Effector memory CD4-positive, alpha-beta T cell (primary cell): ENCODE data around the gene COQ8A.

Experiments used
- DNase-seq, 3 donors: peaks; one replicate each; pipeline ENCODE4 v3.0.0-alpha.2; 2020
- H3K27ac ChIP-seq: 2 replicates; pipeline ENCODE4 v1.7.0; 2013; ENCODE audit warnings: mild to moderate bottlenecking, low read length, moderate library complexity; ENCODE audit not compliant: insufficient read depth, poor library complexity, severe bottlenecking
- H3K27me3 ChIP-seq: replicated peaks from 2 replicates; pipeline ENCODE4 v1.7.0; 2013; ENCODE audit warnings: mild to moderate bottlenecking, low read length; ENCODE audit not compliant: insufficient read depth, control insufficient read depth, poor library complexity, severe bottlenecking
- H3K36me3 ChIP-seq: 2 replicates; pipeline ENCODE4 v1.7.0; 2013; ENCODE audit warnings: mild to moderate bottlenecking, low read length, moderate library complexity; ENCODE audit not compliant: control insufficient read depth, insufficient read depth
- H3K4me1 ChIP-seq: 2 replicates; pipeline ENCODE4 v1.7.0; 2013; ENCODE audit warnings: low read length, mild to moderate bottlenecking; ENCODE audit not compliant: control insufficient read depth, insufficient read depth, poor library complexity, severe bottlenecking
- H3K4me3 ChIP-seq: 2 replicates; pipeline ENCODE4 v1.7.0; 2013; ENCODE audit warnings: low read length, low read depth, mild to moderate bottlenecking; ENCODE audit not compliant: insufficient read depth, poor library complexity, severe bottlenecking
- H3K9me3 ChIP-seq: 2 replicates; pipeline ENCODE4 v1.7.0; 2013; ENCODE audit warnings: mild to moderate bottlenecking, low read length, moderate library complexity; ENCODE audit not compliant: control insufficient read depth

Gene COQ8A

GRCh38 chr1:226971765-226972164 is 31.7 kb downstream of the COQ8A start:
- Histone ChIP-seq H3K4me3 (no peak overlapping the region), H3K9me3 (no peaks in the 10 kb centered on the region), H3K27ac (no peak overlapping the region), H3K27me3 (no peaks in the 10 kb centered on the region), H3K4me1 (no peaks in the 10 kb centered on the region), H3K36me3 (peaks cover under 1% of the 10 kb centered on the region)
- DNase-seq: no peak

DNA sequence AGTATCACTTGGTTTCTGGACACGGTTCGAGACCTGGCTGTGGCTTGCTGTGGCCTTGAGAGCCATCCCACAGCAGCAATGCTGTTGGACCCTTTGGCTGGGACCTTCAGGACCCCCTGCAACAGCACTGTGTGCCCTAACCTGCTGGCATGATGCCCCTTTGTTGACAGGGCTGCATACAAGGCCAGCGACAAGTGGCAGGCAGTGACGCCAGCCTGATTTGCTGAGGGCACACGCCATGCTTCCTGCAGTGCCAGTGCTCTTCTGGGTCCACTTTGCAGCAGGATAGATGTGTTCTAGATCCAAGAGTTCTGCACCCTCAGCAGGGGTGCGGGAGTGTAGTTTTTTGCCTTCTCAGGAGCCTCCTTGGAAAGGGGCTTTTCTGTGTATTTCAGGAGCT is 32.8 kb downstream of the COQ8A start:
- H3K36me3 ChIP-seq: peaks cover 12% of the 10 kb centered on the region
- no peaks in the 10 kb centered on the region for H3K4me1 ChIP-seq
- H3K9me3 ChIP-seq: no peaks in the 10 kb centered on the region
- no peak overlapping the region for H3K27ac ChIP-seq
- H3K27me3 ChIP-seq: no peaks in the 10 kb centered on the region
- DNase-seq: no peak
- H3K4me3 ChIP-seq: no peak overlapping the region

GRCh38 chr1:226973371-226973897 is 33.3 kb downstream of the COQ8A start:
- Histone ChIP-seq H3K4me3 (no peak overlapping the region), H3K27me3 (no peaks in the 10 kb centered on the region), H3K4me1 (no peaks in the 10 kb centered on the region), H3K9me3 (no peaks in the 10 kb centered on the region), H3K27ac (no peak overlapping the region), H3K36me3 (peaks cover 17% of the 10 kb centered on the region)
- DNase-seq: no peak

GRCh38 chr1:226973898-226974543 is 33.9 kb downstream of the COQ8A start:
- Histone ChIP-seq H3K9me3 (no peaks in the 10 kb centered on the region), H3K36me3 (peaks cover 18% of the 10 kb centered on the region), H3K27me3 (no peaks in the 10 kb centered on the region), H3K4me3 (no peak overlapping the region), H3K4me1 (no peaks in the 10 kb centered on the region), H3K27ac (no peak overlapping the region)
- DNase-seq: no peak

GRCh38 chr1:226974544-226975258 is 34.6 kb downstream of the COQ8A start:
- H3K9me3 ChIP-seq: no peaks in the 10 kb centered on the region
- peaks cover 18% of the 10 kb centered on the region for H3K36me3 ChIP-seq
- H3K27ac ChIP-seq: no peak overlapping the region
- no peaks in the 10 kb centered on the region for H3K27me3 ChIP-seq
- no peaks in the 10 kb centered on the region for H3K4me1 ChIP-seq
- DNase-seq: no peak
- no peak overlapping the region for H3K4me3 ChIP-seq

DNA sequence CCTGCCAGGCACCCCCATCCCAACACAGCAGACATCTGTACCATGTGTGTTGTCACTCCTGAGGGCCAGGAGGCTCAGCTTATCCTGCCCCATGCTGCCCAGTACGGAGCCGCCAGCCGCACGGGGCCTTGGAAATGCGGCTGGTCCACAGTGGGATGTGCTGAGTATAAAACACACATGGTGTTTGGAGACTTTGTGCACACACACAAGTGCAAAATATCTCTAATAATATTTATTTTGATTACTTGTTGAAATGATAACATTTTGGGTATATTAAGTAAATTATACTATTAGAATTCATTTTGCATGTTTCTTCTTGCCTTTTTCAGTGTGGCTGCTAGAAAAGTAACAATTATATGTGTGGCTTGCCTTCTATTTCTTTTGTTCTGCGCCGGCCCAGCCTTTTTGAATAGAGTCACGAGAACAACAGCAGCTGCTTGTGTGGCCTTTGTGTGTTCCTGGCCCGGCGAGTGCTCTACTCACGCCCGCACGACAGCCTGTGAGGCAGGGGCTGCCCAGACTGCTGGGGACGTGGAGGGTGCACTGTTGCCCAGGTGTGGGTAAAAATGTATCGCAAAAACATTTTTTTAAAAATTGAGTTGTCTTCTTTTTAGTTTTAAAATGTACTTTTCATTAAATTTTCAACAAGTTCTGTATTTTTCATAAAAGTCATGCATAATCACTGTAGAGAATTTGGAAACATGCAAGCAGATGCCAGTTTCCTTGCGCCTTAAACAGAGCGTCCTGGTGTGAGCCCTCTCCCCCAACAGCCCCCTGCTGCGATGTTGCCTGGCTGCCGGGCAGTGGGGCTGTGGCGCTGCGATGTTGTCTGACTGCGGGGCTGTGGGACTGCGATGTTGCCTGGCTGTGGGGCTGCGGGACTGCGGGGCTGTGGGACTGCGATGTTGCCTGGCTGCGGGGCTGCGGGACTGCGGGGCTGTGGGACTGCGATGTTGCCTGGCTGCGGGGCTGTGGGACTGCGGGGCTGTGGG is 35.5 kb downstream of the COQ8A start:
- Histone ChIP-seq H3K9me3 (no peaks in the 10 kb centered on the region), H3K36me3 (peaks cover 18% of the 10 kb centered on the region), H3K4me1 (no peaks in the 10 kb centered on the region), H3K27me3 (no peaks in the 10 kb centered on the region), H3K4me3 (no peak overlapping the region), H3K27ac (no peak overlapping the region)
- no peak for DNase-seq

DNA sequence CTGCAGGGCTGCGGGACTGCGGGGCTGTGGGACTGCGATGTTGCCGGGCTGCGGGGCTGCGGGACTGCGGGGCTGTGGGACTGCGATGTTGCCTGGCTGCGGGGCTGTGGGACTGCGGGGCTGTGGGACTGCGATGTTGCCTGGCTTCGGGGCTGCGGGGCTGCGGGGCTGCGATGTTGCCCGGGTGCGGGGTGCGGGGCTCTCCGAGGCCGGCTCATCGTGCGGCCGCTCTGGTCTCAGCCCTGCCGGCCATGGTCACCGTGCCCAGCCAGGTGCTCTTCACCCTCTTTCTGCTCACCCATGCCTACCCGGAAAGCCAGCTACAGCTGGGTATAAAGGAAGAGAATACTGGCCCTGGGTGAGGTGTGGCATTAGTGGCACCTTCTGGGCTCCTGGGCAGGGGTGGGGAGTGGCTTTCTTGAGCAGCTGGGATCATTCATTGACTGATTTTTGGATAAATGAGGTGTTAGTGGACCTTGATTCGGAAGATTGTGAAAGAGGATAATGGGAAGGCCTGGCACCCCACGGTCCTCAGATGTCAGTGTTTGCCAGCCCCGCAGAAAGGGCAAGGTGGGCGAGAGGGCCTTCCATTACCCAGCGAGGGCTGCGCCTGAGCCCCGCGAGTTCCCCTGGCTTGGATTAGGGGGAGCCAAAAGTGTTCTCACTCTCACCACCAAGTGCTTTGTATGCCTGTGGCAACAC is 36.3 kb downstream of the COQ8A start:
- no peak overlapping the region for H3K4me3 ChIP-seq
- H3K36me3 ChIP-seq: peaks cover 18% of the 10 kb centered on the region
- no peaks in the 10 kb centered on the region for H3K4me1 ChIP-seq
- H3K27ac ChIP-seq: no peak overlapping the region
- no peaks in the 10 kb centered on the region for H3K9me3 ChIP-seq
- H3K27me3 ChIP-seq: no peaks in the 10 kb centered on the region
- no peak for DNase-seq

- no peak overlapping the region for H3K4me3 ChIP-seq
- H3K27ac ChIP-seq: no peak overlapping the region
- no peak for DNase-seq
- H3K36me3 ChIP-seq: peaks cover 21% of the 10 kb centered on the region
- no peaks in the 10 kb centered on the region for H3K4me1 ChIP-seq
- no peaks in the 10 kb centered on the region for H3K27me3 ChIP-seq
- no peaks in the 10 kb centered on the region for H3K9me3 ChIP-seq
Measured at GRCh38 chr1:226976978-226977642, 37.0 kb downstream of the COQ8A start.
